ENCODE data around the gene PITX3.

- TF ChIP-seq CTCF (IDR thresholded peaks at IDR 0.05; ENCODE audit: insufficient read depth, low read length) (no peak), REST (IDR thresholded peaks at IDR 0.05; ENCODE audit: insufficient replicate concordance, low read depth) (no peak), POLR2AphosphoS5 (IDR thresholded peaks at IDR 0.05; ENCODE audit: low read depth) (no peak), GABPA (IDR thresholded peaks at IDR 0.05; ENCODE audit: low read depth) (no peak)
These were observed 20.5 kb upstream of the PITX3 start for GRCh38 chr10:102261842-102262241.
